ENCODE data around the gene SWI5.
"Not testable (repeated sequence)": the region's sequence is repeated elsewhere in the genome, so short reads cannot be mapped to it uniquely, and the experiment has no call there.

Gene SWI5
- 4.4 to 9.1 (median 7.7) reads per million in 3 experiments for total RNA-seq

DNA sequence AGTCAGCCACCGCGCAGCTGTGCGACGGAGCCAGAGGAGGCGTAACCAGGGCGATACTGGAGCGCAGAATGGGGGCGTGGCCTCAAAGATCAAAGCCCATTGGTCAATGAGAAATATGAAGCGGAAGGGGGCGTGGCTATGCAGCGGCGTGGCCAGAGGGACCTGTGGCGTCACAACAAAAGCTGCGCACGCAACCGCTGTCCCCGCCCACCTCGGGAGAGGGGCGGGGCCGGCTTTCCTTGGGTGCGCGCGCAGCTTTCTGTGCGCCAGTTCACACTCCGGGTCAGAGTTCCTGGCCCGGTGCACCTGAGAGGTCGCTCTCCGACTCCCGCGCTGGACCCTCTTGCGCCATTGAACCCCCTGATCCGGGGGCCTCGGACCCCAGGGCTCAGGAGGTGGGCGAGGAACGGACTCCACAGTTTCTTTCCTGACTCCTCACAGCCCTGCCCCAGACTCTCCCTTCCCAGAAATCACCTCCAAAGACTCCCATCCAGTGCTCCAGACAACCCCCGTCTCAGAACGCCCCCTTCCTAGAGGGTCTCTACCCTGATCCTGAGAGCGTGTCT lies at the start of gene SWI5:
Gene SWI5 (plus strand): TSS at position 269 of the 566 bp plus-strand sequence.
- DNase-seq = peak; percentile 100

GRCh38 chr9:128226412-128226801 lies 49.7 kb upstream of the SWI5 start:
- DNase-seq = no peak

GRCh38 chr9:128230897-128231296 lies 45.2 kb upstream of the SWI5 start:
- DNase-seq = not testable (repeated sequence)

DNA sequence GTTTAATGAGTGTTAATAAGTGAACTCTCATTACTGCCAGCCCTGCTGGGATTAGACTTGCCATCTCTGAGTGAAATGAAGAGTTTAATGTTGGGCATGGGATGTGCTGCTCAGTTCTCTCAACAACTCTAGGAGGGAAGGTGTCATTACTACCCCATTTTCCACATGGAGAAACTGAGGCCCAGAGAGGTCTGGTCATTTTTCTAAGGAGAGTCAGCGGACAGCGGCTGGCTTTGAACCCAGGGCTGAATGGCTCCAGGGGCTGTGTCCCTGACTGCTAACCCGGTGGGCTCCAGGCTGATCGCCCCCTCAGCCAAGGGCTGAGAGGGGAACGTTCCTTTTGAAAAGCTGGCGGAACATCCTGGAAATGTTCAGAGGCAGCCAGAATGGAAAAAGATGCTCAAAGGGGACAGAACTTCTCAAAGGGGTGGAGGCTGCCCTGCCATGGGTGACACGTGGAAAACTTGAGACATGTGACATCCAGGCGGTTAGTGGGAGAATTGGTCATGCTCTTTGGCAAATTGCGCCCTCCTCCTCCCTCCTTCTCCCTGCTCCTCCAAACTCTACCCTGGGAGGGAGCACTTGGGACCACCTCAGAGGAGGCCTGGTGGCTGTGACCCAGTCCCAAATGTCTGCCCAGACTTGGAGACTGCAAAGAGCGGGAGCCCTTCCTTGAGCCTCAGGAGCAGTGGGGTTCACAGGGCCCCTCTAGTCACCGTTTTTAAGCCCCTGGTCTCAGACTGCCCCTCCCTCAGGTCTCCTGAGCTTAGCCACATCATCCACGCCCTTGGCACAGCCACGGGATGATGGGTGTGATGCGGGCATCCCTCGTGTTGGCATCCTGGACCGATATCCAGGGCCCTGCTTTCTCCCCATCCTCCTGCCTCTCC lies 44.2 kb upstream of the SWI5 start:
- DNase-seq = no peak

- DNase-seq = no peak
These were observed 43.3 kb upstream of the SWI5 start for GRCh38 chr9:128232528-128233428.

DNA sequence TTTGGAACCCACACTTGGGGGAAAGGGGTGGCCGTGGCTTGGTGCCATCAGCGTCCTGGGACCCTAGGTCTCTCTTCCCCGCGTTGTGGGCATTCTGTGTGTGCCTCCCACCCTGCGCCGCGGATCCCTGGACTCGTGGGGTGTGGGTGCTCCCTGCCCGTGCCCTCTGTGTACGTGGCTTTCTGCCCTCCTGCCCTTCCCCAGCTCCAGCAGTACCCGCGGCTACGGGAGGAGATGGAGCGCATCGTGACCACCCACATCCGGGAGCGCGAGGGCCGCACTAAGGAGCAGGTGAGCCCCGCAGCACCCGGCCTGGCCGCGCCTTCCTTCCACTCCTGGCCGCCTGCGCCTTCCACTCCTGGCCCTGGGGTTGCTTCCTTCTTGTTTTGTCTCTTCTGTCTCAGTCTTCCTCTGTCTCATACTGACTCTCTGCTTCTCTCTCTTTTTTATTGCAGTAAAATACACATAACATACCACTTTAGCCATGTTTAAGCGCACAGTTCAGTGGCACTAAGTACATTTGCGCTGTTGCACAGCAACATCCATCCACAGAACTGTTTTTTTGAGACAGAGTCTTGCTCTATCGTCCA lies 42.2 kb upstream of the SWI5 start:
- no peak for DNase-seq

DNA sequence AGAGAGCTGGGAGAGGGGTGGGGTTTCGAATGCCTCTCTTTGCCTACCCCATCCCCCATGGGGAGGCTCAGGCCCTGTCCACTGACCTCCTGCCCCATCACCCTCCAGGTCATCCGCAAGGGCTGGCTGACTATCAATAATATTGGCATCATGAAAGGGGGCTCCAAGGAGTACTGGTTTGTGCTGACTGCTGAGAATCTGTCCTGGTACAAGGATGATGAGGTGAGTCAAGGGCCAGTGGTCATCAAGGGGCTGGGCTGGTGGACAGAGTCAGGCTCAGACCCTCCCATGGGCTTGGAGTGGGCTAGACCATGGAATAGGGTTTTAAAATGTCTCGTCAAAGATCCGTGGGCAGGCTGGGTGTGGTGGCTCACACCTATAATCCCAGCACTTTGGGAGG lies 34.0 kb upstream of the SWI5 start:
- DNase-seq = no peak

DNA sequence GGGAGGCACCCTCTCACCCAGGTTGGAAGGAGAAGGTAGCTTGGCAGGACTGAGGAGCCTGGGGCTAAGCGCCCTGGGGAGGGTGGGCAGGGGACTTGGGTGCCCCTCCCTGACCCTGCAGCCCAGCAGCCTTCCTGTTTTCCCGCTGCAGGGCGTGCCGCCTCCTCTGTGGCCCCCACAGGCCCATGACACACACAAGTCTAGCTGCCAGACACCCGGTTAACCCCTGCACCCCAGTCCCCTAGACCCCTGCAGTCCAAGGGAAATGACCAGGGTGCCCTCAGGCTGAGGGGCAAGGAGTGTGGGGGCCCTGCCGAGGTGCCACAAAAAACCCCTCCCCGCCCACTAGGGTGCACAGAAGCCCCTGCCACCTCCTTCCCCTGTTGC lies 33.3 kb upstream of the SWI5 start:
- no peak for DNase-seq

DNA sequence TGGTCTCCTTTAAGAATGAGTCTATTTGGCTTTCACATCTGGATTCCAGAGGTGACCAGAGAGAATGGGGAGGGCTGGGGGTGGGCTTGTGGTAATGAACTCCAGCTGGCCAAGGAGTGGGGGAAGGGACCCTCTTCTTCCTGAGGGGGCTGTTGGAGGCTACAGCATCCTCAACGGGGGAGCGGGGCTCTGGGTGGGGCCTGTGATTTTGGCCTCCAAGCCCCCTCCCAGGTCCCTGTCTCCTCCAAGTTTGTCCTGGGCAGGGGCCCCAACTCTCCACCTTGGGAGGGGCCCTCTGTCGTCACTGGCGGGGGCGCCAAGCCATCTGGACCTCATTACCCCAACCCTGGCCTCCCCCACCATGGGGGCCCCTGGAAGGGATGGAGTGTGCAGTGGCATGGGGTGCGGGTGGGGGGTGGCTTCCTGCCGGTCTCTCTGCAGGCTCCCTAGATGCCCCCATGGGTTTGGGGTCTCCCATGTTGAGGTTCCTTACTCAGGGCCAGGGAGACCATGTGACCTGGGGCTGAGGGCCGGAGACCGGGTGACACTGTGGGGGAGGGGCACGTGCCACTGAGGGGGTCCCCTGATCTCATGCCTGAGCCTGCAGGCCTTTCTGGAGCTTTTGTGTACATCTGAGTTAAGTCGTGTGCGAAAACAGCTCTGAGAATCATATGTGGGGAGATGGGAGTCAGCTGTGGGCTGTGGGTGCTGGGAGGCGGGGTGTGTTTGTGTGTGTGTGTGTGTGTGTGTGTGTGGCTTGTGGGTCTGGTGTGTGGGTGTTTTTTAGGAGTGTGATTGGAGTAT lies 32.7 kb upstream of the SWI5 start:
- no peak for DNase-seq

GRCh38 chr9:128244091-128244836 lies 31.8 kb upstream of the SWI5 start:
- DNase-seq = no peak

DNA sequence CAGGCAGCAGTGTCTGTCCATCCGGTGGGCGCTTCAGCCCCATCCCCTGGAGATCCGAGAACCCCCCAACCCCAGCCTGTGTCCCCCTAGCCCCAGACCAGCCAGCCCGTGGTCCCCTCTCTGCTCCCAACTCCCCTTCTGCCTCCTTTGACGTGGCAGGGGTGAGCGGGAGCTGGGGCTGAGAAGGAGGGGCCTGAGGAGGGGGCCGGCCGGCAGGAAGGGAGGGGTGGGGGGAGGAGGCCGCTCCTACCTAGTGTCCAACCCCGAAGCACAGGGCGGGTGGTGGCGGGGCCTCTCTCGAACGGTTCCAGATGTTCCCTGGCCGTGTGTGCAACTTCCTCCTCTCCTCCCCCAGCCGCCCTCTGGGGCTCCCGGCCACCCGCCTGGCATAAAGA lies 31.2 kb upstream of the SWI5 start:
- DNase-seq = no peak

DNA sequence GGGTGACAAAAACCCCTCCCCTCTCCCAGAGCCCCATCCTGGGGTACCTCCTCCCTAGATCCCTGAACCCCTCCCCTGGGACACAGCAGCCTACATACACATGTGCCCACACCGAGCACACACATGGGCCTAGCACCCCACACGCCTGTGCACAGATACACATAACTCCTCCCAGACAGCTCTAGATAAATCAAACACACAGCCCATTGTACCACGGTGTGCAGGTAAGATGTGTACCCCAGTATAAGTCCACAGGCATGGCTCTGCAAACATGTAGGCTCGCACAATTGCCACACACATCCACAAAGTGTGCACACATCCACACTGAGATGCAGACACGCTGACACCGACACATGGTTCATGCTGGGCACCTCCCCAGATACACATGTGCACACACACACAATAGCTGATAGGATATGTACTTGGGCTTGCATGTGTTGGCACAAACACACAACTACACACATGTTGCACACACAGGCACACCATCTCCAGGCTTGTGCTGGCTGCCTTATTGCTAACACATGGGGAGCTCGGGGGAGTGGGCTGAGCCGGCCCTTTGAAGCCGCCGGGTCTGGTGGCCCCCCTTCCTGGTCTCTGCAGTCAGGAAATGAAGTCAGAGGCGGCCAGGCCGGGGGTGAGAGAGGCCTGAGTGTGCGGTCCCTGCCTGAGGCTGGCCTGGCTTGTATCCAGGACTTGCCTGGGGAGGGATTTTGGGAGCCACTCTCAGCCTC lies 30.5 kb upstream of the SWI5 start:
- no peak for DNase-seq

- DNase-seq = no peak
These were observed 29.6 kb upstream of the SWI5 start for GRCh38 chr9:128246471-128246870.

DNA sequence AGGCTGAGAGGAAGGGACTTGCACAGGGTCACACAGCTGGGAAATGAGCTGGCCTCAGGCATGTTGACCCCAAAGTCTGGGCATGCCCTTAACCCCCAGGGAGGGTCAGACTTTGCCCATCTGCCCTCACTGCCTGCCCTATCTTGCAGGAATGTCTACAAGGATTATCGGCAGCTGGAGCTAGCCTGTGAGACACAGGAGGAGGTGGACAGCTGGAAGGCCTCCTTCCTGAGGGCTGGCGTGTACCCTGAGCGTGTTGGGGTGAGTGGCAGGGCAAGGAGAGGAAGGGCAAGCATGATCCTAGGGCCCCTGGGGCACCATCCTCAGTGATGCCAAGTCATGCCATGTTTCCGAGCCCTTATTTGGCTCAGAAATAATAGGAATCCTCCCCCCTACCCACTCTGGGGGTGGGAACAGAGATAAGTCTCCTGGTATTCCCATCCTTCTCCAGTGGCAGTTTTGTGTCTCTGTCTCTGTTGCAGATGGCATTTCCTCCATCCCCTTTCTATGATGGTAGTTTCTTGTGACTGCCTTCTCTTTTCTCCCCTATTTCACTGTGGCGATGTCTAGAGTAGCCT lies 28.8 kb upstream of the SWI5 start:
- no peak for DNase-seq

DNA sequence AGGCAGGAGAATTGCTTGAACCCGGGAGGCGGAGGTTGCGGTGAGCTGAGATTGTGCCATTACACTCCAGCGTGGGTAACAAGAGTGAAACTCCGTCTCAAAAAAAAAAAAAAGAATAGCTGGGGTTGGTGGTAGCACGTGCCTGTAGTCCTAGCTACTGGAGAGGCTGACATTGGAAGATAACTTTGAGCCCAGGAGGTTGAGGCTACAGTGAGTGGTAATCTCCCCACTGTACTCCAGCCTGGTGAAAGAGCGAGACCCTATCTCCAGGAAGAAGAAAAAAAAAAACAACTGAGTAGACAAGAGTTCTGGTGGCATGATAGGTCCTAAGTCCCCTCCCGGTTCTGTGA lies 26.5 kb upstream of the SWI5 start:
- DNase-seq = no peak

GRCh38 chr9:128249908-128250838 lies 25.9 kb upstream of the SWI5 start:
- peak; percentile 95 for DNase-seq

DNA sequence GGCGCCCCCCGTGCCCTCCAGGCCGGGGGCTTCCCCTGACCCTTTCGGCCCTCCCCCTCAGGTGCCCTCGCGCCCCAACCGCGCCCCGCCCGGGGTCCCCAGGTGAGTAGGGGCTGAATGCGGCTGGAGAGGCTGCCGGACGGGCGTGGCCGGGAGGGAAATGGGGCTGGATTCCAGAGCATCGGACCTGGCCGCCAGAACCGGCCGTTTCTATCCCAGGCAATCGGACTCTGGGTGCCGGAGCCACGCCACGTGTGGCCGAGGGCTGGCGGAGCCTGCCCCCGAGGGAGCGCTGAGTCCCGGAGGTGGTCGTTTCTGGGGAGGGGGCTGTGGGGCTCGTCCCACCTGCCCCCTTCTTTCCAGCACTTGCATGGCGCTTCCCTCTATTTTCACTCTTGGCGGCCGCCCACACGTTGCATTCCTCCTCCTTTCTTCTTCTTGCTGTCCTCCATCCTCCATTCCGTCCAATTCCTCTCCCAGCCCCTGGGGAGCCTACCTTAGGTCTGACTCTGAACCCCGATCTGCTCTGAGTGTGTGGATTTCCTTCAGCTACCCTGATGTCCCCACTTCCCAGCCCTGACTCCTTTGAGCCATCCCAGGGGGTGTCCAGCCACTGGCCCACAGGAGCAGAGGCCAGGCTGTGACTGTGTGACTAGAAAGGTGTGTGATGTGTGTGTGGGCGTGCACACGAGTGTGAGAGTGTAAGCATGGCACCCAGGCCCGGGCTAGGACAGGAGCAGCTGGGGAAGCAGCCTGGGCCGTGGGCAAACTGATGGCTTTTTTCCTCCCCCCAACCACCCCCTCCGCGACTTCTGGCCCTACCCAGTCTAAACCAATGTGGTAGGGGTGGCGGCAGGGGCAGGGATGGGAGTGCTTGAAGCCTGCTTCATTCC lies 25.0 kb upstream of the SWI5 start:
- no peak for DNase-seq

GRCh38 chr9:128251732-128252100 lies 24.4 kb upstream of the SWI5 start:
- DNase-seq = no peak
